Activated CD8-positive, alpha-beta memory T cell treated with anti-CD3 and anti-CD28 coated beads, Interleukin-2, amount 50 U/mL, for 48 hours (primary cell): Measurements from ENCODE around the gene PPARD.

Experiments
- DNase-seq: peaks from one replicate; pipeline ENCODE4 v3.0.0-alpha.2; 2020

Gene PPARD

DNA sequence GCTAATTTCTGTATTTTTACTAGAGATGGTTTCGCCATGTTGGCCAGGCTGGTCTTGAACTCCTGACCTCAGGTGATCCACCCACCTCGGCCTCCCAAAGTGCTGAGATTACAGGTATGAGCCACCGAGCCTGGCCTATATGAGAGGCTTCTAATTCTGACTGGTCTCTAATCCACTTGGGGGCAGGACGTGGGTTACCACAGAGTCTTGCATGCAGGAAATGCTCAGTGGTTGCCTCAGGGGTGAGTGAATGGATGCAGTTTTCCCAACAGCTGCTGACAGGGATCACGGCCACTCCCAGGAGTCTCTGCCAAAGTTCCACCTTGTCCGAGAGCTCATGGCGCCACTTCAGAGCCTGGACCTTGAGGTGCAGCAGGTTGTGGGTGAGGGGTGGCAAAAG, 103.3 kb downstream of the PPARD start:
- no peak for DNase-seq

DNA sequence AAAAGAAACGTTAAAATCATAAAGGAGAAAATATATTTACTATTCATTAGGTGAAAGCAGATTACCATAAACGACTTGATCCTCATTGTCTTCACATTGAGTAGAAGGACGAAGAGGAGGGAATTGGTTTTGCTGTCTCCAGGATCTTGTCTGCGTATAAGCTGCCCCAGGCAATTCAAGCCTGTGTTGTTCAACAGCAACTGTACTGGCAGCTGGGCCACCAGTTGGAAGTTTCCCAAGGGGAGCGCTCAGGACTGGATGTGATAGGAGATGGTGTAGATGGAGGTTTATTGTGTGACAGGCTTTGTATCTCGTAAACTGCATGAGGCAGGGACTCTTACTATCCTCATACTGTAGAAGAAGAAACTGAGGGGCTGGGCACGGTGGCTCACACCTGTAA, 105.8 kb downstream of the PPARD start:
- no peak for DNase-seq

DNA sequence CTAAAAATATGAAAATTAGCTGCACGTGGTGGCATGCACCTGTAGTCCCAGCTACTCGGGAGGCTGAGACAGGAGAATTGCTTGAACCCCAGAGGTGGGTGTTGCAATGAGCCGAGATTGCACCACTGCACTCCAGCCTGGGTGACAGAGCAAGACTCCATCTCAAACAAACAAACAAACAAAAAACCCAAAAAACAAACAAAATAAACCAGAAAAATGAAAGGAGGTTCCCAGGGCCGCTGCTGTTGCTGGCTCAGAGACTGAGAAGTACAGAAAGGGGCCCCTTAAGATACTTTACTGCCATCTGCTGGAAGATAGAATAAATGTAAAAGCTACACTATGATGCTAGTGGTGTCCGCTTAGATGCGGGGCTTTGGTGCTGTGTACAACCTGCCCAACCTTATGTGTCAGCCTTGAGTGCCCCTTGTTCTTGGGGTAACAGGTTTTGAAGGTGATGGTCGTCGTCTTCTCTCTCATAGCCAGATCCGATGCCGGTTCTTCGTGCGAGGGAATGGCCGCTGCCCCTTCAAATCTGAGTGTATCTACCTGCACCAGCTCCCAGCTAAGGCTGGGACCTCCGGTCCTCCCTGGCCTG, 107.0 kb downstream of the PPARD start:
- peak; percentile 58 for DNase-seq

DNA sequence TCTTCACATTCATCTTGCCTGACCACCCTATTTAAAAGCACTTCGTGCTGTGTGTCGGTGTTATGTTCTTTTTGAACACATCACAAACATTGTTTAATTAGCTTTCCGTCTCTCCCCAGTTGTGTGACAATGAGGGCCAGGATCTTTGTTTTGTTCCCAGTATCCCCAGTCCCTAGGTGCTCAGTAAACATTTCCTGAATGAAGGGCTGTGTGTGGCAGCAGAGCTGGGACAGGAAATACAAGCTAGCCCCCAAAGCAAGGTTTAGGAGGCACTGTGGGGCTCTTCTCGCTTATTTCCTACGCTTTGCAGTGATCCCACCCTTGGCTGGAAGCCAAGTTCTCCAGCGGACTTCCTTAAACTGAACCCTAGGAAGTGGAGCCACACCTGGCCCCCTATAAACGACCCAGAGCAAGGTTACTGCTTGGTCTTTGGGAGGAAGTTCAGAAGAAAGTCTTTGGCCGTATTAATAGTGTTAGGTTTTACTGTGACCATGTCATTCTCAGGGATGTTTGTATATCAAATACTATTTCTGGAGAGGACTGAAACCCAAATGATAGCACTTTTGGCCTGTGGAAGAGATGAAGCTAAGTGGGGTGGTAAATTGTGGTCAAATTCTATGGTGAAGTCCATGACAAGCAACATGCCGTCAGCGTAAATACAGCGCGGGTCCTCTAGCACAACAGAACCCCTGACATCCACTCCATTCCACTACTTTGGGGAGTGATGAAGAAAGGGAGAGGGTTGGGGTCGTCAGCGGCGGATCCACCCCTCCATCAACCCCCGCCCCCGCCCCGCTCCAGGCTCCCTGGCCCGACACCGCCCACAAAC, 109.2 kb downstream of the PPARD start:
- DNase-seq, result no peak

- DNase-seq, result peak; percentile 97
These were observed 110.1 kb downstream of the PPARD start, which contains the start of gene FANCE for GRCh38 chr6:35452183-35453090. FANCE (plus strand) TSS chr6:35452338; CDS start chr6:35452546, 208 bp downstream.

GRCh38 chr6:35453236-35453635, 110.9 kb downstream of the PPARD start:
- no peak for DNase-seq

GRCh38 chr6:35454391-35455110, 112.2 kb downstream of the PPARD start:
- no peak for DNase-seq

GRCh38 chr6:35457907-35458306, 115.5 kb downstream of the PPARD start:
- DNase-seq, result no peak

- no peak for DNase-seq
These were observed 118.9 kb downstream of the PPARD start for GRCh38 chr6:35461270-35461669.

GRCh38 chr6:35463292-35463691, 120.9 kb downstream of the PPARD start:
- DNase-seq, result no peak

GRCh38 chr6:35465646-35466045, 123.3 kb downstream of the PPARD start:
- no peak for DNase-seq

DNA sequence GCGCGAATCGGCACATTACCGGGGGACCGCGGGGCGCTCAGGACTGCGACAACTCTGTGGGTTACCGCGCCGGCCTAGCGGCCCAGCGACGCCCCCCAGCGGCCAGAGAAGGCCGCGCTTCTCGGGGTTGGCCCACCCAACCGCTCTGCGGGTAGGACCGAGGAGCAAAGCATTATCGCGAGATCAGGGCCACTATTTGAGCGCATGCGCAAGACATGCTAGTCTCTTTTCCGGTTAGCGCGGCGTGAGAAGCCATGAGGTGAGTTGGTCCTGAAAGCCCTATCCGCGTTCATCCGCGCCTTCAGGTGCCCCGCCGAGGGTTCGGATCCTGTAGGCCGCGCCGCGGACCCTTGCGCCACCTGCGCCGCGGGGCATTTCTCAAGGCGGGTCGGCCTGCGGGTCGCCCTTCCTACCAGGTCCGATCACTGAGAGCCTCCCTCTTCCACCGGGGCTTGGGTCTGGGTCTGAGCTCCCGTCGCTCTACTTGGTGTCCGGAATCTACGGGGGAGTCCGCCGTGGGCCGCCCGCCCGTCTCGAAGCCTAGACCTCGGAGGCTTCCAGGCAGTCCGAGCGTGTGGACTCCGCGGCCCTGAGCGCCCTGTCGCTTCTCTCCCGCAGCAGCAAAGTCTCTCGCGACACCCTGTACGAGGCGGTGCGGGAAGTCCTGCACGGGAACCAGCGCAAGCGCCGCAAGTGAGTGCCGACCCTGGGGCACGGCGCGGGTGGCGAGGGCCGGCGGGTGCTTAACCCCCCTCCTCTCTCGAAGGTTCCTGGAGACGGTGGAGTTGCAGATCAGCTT, 126.0 kb downstream of the PPARD start, which contains the start of gene RPL10A:
Gene RPL10A (plus strand): TSS at position 221 of the 799 bp plus-strand sequence. CDS start 34 bp downstream, at position 255.
- DNase-seq, result peak; percentile 98

DNA sequence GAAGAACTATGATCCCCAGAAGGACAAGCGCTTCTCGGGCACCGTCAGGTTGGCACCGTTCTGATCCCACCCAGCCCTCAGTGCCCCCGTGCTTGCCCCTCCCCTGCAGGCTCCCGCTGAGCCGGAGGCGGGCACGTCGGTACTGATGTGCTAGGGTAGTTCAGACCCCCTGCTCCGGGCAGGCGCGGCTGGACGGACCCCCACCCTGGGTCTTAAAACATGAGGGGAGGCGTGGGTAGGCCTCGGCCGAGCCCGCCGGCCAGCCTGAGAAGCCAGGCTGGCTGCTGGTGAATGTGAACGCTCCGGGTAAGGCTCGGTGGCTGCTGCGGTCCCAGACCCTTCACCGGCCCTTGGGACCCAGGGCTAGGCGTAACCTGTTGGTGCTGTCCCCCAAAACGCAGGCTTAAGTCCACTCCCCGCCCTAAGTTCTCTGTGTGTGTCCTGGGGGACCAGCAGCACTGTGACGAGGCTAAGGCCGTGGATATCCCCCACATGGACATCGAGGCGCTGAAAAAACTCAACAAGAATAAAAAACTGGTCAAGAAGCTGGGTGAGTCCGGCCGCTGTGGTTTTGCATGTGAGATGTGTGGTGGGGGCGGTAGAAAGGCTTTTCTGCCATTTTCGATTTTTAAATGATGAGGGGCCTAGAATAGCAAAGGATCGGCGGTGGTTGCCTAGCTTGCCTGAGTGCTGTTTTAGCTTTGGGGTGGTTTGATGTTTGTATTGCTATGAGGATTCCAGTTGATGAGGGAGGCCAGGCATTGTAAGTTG, 126.8 kb downstream of the PPARD start:
- DNase-seq, result no peak

- peak; percentile 73 for DNase-seq
These were observed 127.6 kb downstream of the PPARD start for GRCh38 chr6:35469751-35470662.

GRCh38 chr6:35470663-35471120, 128.3 kb downstream of the PPARD start:
- no peak for DNase-seq

- no peak for DNase-seq
These were observed 129.5 kb downstream of the PPARD start for GRCh38 chr6:35471836-35472345.

GRCh38 chr6:35473075-35473849, 130.9 kb downstream of the PPARD start:
- DNase-seq, result peak; percentile 78

- DNase-seq, result peak; percentile 77
These were observed 131.4 kb downstream of the PPARD start for GRCh38 chr6:35473850-35474130.
